GM03348 (cell line): ENCODE results near the gene SLC2A10.
A peak's percentile ranks its signal among the peaks of the same experiment; 100 is the strongest.
"Not testable (repeated sequence)": the region's sequence is repeated elsewhere in the genome, so short reads cannot be mapped to it uniquely, and the experiment has no call there.

Source experiments
- DNase-seq: peaks from one replicate; pipeline ENCODE4 v3.0.0; 2012; ENCODE audit warnings: low spot score

The SLC2A10 gene

DNA sequence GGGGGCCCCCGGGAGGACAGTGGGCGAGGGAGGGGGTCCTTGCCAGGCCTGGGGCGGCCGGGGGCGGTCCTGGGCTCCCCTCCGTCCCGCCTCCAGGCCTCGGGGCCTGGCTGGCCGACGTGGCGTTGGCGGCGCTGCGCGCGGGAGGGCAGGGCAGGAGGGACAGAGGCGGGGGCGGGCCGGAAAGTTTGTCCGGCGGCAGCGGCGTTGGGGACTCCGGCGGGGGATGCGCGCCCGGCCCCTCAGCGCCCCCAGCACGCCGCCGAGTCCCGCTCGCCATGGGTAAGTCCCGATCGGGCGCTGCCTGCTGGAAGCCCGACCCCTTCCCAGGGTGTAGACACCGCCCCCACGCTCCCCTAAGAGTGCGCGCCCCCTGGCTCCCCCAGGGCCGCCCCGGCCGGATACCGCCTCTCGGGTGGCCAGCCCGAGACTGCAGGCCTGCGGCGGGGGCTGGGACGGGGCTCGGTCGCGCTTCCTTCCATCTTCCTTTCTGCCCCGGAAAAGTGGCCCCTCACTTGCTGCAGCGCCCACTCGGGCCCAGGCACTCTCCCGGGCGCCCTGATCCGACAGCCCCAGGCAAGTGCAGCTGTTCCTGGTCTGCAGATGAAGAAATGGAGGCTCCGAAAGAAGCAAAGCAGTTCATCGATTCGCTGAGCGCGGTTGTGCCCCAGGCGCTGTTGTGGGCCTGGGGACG, at the start of gene SLC2A10:
SLC2A10 (plus strand) TSS at position 191 of the 694 bp plus-strand sequence; CDS start at position 279, 88 bp downstream.
- DNase-seq = peak; percentile 90

DNA sequence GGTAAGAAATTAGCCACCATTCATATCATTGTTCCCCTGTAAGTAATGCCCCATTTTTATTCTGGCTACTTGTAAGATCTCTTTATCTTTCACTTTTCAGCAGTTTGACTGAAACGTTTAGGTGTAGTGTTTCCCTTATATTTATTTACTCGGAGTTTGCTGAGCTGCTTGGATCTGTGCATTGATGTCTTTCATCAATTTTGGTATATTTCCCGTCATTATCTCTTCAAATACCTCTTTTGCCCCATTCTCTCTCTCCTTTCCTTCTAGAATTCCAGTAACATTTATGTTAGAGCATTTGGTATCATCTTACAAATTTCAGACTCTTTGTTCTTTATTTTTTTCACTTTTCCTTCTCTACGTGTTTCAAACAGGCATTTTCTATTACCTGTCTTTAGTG, 49.0 kb upstream of the SLC2A10 start:
- DNase-seq = no peak

DNA sequence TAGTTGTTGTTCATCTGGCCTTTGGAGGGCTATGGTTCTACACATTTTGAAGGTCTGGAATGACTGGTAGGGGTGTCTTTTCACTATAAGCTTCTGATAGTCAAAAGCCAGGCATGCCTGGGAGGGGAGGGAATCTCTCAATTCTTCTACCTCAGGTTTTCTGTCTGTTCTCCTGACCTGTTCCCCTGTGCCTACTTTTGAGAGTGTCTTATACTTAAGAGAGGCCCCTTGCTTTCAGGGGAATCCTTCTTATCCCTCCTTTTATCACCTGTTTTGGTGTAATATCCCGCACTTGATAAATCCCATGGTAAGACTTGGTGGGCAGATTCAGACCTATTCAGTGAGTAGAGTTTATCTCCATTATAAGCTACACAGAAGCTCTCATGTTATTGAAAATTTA, 47.8 kb upstream of the SLC2A10 start:
- DNase-seq = no peak

DNA sequence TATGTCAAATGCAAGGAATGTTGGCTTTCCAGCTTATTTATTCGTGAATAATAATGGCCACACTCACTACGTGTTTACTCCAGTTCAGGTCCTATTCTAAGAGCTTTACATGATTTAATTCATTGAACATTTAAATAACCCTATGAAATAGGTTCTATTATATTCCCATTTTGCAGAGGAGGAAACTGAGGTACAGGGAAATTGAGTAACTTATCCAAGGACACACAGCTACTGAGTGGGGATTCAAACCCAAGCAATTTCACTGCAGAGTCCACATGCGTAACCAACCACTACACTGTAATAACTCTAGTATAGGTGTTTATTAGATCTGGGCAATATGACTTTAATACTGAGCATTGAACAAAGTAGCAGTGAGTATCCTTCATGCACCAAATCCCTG, 45.9 kb upstream of the SLC2A10 start:
- DNase-seq = no peak

DNA sequence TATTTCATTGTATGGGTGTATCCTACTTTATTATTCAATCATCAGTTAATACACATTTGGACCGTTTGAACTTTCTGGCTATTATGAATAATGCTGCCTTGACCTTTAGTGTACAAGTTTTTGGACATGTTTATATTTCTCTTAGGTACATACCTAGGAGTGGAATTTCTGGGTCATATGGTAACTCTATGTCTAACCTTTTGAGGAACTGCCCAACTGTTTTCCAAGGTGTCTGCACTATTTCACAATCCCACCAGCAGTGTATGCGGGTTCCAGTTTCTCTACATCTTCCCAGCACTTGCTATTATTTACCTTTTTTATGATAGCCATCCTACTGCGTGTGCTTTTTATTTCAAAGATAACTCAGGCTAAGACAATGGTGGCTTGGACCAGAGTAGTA, 43.8 kb upstream of the SLC2A10 start:
- DNase-seq = no peak

DNA sequence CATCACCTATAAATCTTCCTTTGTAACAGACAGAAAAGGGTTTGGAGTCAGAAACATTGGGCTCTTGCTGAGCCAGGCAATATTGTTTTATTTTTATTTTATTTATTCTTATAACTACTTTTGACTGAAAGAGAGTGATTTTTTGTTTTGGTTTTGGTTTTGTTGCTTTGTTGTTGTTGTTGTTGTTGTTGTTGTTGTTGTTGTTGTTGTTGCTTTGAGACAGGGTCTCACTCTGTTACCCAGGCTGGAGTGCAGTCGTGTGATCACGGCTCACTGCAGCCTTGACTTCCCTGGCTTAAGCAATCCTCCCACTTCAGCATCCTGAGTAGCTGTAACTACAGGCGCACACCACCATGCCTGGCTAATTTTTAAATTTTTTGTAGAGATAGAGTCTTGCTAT, 43.1 kb upstream of the SLC2A10 start:
- no peak for DNase-seq

DNA sequence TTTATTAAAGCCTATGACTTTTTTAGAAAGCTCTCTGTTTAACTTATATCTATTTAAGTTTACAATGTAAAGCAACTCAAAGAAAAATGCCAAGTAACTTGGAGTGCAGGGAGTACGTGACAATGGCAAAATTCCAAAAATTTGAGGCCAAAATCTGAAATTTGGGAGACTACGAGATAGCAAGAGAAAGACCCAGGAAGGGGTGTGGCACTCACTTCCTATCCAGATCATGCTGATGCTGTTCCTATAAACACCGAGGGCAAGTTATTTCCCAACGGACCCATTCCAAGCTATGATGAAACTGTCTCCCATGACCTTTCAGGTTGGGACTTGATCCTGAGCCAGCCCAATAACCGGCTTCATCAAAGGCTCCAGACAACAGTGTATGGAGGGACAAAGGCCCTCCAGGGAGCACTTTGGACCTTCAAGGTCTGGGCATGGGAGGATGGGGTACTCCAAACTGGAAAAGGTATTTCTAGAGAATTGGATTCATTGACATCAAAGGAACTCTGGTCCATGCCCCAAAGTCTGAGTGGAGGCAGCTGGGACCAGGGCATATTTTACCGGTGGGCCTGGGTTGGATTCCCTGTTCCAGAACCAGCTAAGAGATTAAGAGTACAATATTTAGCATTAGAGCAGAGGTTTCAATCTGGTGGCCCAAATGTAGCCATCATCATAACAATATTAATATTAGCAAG, 42.5 kb upstream of the SLC2A10 start:
- DNase-seq = no peak

DNA sequence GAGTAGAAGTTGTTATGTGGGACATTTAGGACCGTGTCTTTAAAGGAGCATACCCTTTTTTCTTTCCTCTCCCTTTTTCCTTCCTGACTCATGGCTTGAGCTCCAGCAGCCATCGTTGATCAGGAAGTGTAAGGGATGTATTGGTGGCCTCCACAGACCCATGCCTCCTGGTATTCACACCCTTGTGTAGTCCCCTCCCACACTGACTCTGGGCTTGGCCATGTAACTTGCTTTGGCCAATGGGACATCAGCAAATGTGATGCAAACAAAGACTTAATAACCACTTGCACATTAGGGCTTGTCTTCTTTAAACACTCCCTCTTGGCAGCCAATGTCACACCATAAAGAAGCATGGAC, 39.2 kb upstream of the SLC2A10 start:
- DNase-seq = no peak

DNA sequence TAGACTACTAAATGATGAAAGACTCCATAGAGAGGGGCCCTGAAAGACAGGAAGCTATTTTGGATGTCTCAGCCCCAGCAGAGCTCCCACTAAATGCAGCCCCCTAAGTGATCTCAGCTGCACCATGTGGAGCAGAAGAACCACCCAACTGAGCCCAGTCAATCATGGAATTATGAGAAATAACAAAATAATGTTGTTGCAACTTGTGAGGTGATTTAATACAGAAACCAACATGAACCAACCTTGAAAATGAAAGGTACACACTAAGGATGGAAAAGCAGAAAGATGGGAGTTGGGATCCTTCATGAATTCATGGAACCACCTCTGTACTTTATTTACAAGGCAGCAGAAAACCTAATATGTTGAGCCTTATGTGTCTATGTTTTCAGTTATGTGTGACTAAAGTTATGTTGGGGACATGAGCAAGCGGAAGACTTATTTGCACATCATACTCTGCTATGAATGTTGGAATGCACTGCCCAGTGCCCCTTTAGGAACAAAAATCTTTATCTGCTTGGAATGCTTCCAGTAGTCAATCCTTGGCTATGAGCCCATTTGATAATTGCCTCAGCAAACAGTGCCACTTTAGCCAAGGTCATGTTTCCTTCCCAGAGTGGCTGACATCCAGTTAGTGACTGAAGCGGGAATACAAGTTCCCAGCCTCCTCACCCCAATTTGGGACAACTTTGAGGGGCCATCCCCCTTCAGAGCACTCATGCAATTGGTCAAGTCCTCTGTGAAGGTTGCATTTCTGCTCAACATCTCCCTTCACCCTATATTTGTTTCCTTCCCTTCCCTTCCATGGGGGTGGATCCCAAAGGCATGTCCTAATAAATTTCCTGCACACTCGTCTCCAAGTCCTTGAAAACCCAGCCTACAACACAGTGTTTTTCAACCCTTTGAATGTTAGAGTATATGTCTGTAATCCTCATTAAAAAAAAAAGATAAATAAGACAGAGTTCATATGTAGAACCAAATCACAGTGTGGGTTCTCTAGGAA, 38.6 kb upstream of the SLC2A10 start:
- no peak for DNase-seq

DNA sequence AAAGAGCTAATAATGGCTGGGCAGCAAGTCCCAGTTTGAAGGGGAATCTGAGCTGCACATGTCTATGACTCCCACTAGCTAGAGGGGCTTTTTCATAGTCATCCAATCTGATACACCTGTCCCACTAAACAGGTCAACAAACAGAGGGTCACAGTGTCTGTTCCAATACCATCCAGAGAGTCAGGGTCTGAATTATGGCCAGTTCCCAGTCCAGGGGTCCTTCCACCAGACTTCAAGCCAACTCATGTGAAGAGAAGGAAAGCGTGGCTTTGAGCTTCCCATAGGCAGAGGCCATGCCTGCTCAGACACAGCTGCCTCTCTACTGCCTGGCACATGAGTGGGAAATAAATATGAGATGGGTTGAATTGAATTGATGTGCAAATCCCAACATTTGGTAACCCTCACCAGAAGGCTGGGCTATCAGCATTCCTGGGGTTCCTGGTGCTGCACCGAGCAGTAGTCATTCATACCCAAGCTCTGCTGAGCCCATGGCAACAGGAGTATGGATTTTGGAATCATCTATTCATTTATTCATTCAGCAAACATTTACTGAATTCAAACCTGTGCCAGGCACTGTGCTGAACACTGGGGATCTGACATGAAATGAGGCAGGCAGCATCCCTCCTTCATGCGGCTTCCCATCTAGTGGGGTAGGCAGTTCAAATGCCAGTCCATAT, 37.4 kb upstream of the SLC2A10 start:
- DNase-seq = no peak

DNA sequence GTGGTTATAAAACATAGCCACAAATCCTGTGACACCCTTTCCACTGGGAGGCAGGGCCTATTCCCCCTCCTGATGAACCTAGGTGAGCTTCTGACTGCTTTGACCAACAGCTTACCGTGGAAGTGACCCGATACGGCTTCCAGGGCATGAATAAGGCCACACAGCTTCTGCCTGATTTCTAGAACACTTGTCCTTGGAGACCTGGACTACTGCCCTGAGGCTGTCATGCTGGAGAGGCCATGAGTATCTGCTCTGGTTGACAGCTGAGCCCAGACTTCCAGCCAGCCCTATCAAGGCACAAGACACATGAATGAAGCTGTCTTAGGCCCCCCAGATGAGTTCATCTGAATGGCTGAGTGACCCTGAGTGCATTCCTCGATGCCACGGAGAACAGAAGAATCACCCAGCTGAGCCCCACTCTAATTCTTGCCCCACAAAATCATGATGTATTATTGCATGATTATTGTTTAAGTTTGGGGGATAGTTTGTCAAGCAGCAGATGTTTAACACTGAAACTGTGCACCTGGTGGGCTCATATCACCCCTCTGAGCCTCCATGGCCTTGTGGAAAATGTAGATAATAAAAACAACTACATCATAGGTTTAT, 36.8 kb upstream of the SLC2A10 start:
- no peak for DNase-seq

DNA sequence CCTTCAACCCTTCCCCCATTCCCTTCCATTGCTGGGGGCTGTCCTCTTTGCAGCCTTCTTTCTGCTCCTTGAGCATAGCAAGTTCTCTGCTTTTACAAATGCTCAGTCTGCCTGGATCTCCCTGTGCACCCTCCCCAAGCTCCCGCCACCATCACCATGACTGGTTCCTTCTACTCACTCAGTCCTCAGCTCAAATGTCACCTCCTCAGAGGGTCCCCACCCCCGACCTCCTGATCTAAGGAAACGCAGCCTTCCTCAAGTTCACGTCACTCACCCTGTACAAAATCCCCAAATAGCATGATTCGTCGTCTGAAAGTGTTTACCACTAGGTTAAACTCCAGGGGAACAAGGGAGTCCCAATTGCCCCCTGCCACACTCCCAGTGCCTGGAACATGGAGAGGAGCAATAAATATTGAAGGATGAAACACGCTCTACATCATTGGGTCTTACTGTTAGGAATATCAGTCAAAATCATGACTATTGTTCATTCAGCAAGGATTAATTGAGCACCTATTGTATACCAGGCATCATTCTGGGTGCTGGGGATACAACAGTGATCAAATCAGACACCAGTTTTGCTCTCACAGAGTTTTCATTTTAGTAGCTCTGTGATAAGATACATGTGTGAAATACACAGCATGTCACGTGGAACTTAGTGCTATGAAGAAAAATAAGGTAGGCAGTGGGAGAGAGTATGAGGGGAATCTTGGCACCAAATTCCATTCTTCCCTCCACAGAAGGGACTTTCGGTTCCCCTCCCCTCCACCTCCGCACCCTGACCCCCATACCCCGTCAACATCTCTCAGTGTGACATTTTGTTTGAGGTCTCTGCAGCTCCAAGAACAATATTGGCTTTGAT, 35.8 kb upstream of the SLC2A10 start:
- no peak for DNase-seq

DNA sequence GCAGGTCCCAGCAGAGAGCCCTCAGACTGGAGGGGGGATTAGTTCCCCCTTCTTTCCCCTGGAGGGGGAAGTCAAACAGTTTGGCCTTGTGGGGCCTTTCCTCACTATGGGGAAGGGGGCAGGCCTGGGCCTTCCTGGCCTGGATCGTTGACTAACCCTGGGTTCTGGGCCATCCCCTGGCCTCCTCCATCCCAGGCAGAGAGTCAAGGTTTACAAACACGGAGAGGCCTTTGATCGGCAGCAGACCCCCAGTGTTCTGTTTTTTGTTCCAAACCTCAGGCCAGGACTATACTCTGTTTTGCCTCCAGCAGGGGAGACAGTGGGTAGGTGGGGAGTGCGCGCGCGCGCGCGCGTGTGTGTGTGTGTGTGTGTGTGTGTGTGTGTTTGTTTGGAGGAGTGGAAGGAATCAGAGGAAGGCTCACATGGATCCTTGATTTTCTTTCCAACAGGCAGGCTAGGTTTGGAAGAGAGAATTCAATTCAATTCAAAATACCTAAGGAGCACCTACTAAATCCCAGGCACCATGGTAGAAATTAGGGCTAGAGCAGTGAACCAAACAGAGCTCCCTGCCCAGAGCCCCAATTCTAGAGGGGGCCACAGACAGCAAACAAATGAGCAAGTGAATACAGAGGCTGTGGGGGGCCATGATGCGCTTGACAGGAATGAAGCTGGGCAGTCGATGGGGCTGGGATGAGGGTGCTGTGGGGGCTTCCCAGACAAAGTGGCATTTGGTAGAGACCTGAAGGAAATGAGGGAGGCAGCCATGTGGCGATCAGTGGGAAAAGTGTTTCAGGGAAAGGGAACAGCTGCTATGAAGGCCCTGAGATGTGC, 35.0 kb upstream of the SLC2A10 start:
- DNase-seq = no peak

DNA sequence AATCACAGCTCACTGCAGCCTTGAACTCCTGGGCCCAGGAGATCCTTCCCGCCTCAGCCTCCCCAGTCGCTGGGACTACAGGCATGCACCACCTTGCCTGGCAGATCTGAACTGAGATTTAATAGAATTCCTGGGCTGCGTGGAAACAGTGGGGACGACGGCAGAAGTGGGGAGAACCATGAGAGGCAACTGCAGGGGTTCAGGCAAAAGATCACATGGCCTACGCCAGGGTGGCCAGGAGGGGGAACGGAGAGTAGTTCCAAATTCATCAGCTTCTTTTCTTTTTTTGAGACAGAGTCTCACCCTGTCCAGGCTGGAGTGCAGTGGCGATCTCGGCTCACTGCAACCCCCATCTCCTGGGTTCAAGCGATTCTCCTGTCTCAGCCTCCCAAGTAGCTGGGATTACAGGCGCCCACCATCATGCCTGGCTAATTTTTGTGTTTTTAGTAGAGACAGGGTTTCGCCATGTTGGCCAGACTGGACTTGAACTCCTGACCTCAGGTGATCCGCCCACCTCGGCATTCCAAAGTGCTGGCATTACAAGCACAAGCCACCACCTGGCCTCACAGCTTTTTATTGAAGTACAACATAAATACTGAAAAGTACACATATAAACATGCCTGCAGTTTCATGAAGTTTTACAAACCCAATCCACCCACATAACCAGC, 32.7 kb upstream of the SLC2A10 start:
- DNase-seq = not testable (repeated sequence)

DNA sequence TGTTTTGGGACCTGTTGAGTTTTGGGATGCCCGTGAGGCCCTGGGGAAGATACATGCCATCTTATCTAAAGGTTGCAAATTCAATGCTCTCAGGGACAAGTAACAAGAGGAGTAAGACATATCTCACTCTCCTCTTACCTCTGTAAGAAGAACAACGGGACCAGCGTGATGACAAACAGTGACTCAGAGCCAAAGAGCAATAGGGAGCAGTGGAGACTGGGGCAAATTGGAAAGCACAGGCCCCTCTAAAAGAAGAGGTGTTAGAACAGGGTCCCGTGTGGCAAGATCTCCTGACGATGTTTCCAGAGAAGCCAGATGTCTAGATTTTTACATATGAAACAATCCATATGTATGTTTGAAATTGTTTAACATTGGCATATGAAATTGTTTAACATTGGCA, 31.8 kb upstream of the SLC2A10 start:
- DNase-seq = no peak

DNA sequence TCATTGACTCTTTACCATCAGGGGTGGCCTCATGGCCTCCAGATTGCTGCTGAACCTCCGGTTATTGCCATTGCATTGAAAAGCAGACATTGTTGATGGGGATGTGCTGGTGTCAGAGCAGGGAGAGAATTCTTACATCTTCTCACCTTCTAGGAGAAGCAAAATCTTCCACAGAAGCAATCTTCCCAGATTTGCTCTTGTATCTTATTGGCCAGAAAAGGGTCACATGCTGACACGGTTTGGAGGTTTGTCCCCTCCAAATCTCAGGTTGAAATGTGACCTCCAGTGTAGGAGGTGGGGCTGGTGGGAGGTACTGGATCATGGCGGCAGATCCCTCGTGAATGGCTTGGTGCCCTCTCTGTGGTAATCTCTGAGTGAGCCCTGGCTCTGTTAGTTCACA, 30.9 kb upstream of the SLC2A10 start:
- DNase-seq = no peak

DNA sequence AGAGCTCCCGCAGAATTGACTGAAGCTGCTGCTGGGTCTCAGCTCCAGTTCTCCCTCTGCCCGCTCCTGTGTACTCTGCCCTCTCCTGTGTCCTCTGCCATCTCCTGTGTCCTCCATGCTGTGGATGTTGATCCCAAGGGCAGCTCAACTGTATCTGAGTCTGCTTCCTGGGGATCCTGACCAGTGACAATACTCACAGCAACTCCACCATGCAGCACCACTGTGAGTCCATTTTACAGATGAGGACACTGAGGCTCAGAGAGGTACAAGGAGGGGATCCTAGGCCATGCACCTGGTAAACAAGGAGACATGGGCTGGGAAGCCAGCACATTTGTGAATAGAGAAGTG, 28.8 kb upstream of the SLC2A10 start:
- DNase-seq = no peak

DNA sequence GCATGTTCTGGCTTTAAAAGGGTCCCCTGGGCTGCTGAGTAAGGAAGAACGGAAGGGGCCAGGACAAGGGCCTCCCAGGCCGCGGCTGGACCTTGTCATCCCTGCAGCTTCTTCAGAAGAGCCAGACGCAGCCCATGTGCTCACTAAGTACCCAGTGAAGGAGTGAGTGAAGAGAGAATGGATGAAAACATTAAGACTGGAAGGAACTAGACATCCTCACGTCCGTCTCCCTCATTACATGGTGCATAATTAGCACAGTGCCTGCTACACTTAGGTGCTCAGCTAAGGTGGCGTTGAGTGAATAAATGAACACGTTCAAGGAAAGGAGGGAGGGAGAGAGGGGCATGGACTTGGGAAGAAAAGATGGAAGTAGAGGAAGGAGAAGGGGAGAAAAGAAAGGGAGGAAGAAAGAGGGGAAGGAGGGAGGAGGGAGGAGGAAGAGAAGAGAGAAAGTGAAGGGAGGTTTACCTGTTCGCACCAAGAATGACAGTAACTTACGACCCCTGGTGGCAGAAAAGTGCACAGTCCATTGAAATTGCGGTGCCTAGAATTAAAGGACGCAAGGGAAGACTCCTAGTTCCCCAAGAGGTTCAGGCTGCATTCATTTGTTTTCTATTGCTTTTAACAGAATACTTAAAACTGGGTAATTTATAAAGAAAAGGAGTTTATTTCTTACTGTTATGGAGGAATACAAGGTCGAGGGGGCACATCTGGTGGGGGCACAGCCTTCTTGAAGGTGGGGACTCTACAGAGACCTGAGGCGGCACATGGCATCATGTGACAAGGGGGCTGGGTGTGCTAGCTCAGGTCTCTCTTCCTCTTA, 28.2 kb upstream of the SLC2A10 start:
- DNase-seq = peak; percentile 51
